Inflammatory macrophage treated with lipopolysaccharide for 1 hour (primary cell): ENCODE data around the gene SCART1.
"Not testable (repeated sequence)": the region's sequence is repeated elsewhere in the genome, so short reads cannot be mapped to it uniquely, and the experiment has no call there.

Experiments used
- DNase-seq, 2 donors: peaks; one replicate each; pipeline ENCODE4 v3.0.0-alpha.2; 2020 to 2022

The SCART1 gene

DNA sequence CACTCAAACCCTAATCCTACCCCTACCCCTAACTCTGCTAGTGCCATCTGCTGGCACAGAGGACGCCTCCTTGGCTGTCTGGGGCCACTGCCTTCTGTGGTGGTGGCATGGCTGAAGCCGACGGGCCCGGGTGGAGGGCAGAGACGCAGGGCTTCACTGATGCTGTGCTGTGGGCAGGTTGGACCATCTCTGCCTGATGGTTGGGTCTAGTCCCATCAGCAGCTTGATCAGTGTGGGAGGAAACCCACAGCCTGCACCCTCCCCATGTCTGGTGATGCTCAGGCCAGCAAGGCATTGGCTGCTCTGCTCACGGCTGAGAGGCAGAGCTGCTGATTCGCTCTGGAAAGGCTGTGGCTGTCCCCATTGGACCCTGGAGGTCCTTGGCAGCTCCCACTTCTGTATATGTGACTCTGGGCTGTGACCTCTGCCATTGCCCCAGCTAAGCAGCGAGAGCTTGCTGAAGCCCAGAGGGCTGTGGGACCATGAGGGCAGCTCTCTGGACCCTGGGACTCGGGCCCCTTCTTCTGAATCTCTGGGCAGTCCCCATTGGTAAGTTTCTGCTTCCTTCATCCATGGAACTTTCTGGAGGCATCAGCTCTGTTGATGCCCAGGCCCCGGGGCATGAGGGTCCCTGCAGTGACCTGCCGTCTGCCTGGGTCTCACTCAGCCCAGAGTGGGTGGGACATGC, at the start of gene SCART1:
SCART1 (plus strand) TSS at position 430 of the 688 bp plus-strand sequence; CDS start at position 483, 53 bp downstream.
- no peak for DNase-seq

DNA sequence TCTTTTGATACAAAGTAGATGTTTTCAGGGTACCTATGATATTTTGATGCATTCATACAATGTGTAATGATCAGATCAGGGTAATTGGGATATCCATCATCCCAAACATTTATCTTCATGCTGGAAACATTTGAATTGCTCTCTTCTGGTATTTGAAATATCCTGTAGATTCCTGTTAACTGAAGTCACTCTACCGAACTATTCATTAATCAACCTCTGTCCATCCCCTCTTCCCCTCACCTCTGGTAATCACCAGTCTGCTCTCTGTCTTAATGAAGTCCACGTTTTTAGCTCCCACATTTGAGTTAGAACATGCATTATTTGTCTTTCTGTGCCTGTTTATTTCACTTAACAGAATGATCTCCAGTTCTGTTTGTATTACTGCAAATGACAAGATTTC, 48.5 kb upstream of the SCART1 start:
- DNase-seq, result no peak

DNA sequence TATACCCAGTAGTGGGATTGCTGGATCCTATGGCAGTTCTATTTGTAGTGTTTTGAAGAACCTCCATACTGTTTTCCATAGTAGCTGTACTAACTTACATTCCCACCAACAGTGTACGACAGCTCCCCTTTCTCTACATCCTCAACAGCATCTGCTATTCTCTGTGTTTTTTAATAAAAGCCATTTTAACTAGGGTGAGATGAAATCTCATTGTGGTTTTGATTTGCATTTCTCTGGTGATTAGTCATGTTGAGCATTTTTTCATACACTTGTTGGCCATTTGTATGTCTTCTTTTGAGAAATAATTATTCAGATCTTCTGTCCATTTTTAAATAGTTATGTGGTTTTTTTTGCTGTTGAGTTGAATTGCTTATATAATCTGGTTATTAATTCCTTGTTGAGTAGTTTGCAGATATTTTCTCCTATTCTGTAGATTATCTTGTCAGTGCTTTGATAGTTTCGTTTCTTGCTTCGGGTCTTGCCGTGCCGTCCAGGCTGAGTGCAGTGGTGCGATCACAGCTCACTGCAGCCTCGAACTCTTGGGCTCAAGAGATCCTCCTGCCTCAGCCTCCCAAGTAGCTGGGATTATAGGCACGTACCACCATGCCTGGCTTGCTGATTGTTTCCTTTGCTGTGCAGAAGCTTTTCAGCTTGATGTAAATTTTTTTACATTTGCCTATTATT, 47.8 kb upstream of the SCART1 start:
- DNase-seq, result no peak

DNA sequence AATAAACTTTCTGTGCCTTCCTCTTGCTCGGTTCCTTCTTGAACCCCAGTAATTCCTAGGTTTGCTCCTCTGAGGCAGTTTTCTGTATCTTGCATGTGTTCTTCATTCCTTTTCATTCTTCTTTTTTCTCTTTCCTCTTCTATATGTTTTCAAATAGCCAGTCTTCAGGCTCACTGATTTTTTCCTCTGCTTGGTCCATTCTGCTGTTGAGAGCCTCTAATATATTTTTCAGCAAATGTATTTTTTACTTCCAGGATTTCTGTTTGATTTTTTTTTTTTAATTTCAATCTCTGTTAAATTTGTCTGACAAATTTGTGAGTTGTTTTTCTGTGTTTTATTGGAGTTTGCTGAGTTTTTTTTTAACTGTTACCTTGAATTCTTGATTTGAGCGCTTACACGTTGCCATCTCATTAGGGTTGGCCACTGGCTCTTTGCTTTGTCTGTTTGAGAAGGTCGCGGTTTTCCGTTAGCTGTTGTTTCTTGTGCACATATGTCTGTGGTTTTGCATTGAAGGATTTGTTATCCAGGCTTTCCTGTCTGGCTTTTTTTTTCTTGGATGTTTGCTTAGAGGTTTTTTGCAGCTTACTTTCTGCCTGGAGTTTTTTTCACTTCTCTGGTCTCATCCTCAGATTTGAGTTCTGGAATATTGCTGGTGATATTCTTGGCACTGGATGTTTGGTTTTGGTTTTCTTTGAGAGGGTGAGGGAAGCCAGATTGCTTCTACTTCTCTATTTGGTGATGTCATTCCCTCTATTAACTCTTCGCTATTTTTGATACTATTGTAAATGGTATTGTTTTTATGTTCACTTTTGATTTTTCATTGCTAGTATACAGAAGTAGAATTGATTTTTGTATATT, 42.0 kb upstream of the SCART1 start:
- DNase-seq, result no peak

DNA sequence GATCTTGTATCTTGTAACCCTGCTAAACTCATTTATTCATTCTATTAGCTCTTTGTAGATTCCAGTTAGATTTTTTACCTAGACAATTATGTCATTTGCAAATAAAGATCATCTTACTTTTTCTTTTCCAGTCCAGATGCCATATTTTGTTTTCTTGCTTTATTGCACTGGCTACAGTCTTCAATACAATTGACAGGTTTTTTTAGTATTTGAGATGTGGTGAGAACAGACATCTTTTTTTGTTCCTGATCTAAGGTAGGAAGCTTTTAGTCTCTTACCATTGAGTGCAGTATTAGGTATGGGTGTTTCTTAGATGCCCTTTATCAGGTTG, 41.4 kb upstream of the SCART1 start:
- DNase-seq, result no peak

DNA sequence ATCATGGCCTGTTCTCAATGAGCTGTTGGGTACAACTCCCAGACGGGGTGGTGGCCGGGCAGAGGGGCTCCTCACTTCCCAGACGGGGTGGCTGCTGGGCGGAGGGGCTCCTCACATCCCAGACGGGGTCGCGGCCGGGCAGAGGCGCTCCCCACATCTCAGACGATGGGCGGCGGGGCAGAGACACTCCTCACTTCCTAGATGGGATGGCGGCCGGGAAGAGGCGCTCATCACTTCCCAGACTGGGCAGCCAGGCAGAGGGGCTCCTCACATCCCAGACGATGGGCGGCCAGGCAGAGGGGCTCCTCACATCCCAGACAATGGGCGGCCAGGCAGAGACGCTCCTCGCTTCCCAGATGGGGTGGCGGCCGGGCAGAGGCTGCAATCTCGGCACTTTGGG, 39.3 kb upstream of the SCART1 start:
- DNase-seq, result not testable (repeated sequence)

DNA sequence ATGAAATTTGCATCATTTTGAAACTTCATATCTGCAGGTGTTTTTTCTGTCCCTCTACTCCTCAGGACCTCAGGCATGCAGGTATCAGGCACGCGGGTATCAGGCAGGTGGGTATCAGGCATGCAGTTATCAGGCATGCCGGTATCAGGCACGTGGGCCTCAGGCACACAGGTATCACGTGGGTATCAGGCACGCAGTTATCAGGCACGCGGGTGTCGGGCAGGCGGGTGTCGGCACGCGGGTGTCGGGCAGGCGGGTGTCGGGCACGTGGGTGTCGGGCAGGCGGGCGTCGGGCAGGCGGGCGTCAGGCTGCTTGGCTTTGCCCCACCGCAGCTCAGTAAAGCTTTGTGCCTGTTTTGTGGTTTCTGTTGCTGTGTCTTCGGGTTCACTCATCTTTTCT, 38.0 kb upstream of the SCART1 start:
- DNase-seq, result no peak

DNA sequence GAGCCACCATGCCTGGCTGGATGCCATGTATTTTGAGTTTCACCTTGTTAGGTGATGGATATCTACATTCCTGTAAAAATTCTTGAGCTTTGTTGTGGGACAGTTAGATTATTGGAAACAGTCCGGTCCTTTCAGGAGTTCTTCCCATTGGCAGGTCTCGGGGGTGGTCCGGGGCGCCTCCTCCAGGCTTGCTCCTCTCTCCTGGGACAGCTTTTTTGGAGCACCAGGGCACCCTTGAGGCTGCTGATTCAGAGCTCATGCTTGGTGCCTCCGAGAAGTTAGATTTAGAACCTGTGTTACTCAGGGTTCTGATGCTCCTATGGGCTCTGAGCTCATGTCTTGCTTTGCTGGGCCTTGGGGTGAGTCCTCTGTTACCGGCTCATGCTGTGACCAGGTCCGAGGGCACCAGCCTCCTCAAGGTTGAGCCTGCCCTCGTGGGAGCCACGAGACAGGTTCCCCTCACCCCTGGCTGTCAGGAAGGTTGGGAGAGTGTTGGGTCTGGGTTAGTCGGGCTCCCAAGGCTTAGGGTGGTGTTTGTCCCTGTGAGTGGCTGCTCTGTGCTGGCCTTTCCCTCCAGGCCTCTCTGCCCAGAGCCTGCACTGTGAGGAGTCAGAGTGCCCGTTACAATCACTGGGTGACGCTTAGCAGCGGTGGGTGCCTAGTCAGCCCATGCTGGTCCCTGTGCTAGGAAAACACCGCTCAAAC, 35.3 kb upstream of the SCART1 start:
- DNase-seq, result no peak

DNA sequence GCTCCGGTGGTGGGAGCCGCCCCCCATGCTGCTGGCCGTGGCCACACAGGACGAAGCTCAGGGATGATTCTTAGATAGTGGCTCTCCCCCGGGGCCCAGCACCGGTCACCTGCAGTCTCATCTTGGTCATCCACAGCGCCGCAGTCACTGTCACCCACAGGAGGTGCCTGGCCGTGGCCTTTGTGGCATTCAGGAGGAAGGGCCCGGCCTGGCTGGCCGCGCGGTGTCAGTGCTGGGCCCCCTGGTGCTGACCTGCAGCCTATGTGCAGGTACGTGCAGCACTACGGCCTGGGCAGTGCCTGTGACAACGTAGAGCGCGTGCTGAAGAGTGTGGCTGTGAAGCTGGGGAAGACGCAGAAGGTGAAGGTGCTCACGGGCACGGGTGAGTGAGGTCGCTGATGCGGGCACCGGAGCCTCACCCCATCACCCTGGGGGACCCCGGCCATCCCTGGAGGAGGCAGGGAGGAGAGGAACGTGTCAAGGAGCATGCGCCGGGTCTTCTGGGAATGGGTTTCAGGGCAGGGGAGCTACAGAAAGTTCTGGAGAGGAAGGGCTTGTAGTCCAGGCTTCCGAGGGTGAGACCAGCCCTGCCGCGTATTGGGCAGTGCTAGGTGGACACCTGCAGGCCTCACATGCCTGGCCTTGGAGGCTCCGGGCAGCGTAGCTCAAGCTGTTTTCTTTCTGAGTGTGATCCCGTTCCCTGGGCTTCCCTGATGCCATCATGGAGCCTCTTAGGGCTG, 34.4 kb upstream of the SCART1 start:
- no peak for DNase-seq

DNA sequence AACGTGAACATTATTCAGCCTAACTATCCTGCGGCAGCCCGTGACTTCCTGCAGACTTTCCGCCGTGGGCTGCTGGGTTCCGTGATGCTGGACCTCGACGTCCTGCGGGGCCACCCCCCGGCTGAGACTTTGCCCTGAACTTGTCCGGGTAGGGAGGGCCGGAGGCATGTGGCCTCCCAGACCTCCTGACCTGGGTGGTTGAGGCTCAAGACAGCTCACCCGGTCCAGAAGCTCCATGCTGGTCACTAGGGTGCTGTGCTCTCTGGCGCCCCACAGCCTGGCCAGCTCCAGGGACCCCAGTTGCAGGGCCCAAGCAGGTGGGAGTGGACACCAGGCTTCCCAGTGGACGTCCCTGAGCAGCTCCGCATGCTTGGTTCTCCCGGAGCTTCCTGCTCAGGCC, 33.7 kb upstream of the SCART1 start:
- DNase-seq, result no peak

DNA sequence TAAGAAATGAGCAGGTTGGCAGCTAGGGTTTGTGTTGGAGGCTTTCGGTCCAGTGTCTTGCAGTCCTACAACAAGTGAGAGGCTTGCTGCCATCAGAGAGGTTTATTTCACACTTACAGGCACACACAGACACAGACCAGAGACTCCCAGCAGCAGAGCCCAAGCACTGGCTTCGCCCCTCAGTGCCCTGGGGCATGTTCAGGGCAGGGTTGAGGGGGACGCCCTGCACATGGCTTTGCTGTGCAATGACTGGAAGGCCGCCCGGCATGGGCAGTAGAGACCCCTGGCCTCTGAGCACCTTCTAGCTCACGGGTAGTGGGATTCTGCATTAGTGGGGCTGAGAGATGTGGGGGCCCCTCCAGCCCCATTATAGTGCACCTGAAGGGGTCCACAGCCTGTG, 33.2 kb upstream of the SCART1 start:
- DNase-seq, result no peak

DNA sequence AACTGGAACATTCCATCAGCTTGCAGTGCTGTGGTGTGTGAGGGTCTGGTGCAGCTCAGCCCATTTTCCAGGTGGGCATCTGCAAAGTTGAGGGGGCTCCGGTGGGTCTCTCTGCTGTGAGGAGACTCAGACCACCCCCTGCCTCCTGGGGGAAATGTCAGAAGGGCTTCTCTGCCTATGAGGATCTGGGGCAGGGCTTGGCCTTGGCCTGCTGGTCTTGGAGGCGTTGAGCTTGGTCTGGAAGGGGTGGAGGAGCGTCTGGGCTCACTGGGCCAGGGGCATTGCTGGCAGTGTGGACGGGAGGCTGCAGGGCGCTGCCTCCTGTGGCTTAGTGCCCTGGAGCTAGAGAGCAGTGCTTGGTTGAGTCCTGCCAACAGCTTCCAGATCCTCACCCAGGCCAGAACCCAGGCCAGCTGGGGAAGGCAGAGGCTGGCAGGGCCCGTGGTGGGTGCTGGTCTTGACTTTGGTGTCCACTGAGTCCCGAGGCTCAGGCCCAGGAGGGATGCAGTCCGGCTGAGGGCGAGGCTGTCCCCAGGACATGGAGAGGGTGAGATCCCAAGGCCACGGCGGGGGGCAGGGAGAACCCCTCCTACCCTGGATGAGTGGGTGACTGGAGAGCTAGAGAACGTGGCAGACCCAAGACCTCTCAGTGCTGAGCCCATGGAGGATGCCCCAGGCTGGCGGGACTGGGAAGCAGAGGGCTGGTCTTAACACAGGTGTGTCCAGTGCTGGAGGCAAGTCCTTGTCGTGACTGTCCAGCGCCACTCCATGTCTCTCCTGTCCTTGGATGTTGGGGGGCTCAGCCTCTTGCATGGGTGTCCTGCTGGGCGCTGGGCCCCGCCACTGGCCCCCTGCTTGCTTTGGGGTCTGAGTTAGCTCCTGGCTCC, 32.2 kb upstream of the SCART1 start:
- DNase-seq, result no peak

DNA sequence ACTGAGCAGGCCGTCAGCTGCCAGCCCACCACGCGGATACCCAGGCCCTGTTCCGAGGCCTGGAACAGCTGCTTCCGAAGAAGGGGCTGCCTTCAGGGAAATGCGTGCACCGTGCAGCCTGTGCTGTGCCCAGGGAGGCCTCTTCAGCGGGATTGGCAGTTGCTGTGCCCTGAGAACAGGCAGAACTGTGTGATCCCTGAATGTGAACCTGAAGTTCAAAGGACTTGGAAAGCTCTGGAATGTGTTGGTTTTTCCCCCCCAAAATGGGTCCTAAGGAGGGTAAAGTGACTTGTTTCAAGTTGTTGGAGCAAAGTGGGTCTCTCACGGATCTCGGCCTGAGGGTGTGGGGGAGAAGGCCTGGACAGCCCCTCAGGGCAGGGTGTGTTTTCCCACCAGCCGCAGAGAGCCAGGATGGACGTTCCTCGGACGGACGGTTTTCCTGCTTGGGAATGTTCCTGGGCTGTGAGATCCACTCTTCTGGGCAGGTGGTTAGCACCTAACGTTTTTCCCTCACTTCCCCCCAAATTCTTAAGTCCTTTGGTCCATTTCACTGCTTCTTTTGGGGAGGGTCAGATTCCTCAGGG, 31.4 kb upstream of the SCART1 start:
- no peak for DNase-seq

DNA sequence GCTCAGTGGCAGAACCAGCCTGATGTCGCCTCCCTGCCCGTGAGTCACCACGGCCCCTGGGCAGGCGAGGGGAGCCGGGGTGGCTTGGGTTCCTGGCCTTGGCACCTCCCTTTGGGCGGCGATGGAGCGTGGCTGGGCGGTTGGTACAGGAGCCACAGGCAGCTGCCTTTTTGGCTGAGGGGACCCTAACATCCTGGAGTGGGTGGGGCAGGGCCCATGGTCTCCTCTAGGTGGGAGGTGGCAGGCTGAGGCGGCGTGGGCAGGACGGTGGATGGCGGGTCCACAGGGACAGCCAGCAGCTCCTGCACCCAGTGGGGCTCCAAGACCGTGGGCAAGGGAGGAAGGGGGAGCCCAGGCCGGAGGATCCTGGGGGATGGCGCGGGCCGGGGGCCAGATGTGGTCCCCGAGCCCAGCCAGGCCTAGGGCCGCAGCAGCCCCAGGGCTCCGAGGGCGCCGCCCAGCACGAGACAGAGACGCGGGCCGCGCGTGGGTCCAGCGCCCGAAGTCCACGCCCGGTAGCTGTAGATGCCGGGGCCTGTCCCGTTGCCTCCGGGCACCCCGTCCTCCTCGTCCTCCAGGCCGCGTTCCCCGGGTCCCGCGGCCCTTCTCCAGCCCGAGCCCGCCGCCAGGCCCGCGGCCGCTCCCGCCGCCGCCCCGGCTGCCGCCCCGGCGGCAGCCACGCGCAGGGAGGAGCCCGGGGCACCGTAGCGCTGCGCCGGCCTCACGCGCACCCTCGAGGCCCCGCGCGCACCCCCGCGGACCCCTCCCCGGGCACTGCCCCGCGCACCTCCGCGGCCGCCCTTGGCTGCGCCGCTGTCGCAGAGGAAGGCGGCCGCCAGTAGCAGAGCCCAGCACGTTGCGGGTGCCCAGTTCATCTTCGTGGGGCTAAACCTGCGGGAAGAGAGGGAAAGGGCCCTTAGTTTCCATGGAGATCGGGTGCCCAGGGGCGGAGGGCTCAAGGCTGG, 30.7 kb upstream of the SCART1 start:
- DNase-seq, result no peak

DNA sequence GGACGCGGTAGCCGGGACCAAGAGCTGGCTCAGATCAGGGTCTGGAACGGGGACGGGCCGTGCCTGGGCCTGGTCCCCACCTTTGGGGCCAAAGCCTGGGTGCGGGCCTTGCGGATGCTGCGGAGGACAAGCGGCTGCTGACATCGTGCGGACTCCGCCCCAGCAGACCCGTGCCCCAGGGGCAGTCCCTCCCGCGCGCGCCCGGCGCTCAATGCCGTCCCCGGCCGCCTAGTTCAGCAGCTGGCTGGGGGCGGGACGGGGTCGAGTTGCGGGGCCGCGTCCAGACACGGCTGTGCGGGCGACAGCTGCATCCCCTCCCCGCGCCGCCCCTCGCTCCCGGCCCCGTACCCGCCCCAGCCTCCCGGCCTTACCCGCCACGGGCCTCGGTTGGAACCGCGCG, 29.6 kb upstream of the SCART1 start:
- DNase-seq, result not testable (repeated sequence)

DNA sequence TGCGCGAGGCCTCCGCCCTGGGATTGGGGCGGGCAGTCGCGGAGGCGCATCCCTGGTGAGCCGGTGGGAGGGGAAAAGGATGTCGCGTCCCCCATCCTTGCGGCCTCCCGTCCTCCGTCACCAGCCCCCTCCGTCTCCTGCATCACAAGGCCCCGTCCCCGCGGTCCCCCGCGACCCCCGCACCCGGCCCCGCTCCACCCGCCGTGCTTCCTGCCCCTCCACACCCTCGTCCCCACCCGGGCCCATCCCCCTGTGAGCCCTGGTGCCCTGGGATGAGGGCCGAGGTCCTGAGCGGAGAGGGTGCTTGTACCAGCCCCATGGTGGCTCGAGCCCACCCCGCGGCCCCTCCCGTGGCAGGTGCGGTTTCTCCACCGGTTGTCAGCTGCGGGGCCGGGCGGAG, 29.1 kb upstream of the SCART1 start, which contains the start of gene SPRN:
SPRN (minus strand) TSS at position 25 of the 400 bp plus-strand sequence. CDS start 944 bp downstream, outside the sequence.
- DNase-seq, result not testable (repeated sequence)

DNA sequence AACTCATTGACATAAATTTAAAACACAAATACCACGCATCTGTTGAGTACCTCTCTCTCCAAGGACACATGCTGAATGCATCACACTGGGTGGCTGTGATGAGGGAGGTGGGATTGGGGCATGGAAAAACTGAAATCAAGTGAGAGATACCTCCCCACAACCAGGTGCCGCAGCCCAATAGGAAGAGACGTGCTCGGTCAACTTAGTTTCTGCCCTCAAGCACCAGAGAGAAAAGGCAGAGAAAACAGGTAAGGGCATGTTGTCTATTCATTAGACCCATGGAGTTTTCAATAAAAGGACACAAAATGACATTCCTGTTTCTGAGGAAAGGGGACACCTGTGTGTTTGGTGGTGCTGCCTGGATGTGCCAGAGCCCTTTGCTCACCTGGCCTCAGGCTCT, 24.2 kb upstream of the SCART1 start:
- not testable (repeated sequence) for DNase-seq

DNA sequence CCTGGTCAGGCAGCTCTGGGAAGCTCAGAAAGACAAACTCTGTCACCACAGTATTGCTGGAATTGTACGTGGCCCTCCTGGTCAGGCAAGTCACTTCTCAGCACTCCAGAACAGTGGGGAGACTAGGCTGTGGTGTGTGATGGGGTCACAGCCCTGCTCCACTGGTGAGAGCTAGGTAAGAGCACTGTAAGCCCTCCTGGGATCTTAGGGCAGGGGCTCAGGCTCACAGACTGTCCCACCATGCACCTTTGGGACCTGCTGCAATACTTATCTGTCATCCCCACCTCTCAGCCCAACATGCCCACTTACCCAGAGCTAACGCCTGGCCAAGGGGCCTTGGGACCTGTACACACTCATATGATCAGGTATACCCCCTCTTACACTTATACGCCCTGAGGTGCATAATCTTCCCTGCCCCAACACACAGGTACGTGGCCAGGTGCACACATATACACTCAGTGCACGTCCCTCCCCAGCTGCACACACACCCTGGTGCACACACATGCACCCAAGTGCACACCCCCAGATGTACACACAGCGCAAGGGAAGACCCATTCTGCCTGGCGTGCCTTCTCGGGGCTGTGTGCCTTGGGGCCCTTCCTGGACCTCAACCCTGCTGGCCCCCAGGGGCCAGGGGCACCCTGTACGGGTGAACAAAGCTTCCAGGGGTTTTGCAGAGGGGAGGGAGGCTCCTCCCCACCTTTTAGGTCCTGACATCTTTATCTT, 21.7 kb upstream of the SCART1 start:
- not testable (repeated sequence) for DNase-seq

DNA sequence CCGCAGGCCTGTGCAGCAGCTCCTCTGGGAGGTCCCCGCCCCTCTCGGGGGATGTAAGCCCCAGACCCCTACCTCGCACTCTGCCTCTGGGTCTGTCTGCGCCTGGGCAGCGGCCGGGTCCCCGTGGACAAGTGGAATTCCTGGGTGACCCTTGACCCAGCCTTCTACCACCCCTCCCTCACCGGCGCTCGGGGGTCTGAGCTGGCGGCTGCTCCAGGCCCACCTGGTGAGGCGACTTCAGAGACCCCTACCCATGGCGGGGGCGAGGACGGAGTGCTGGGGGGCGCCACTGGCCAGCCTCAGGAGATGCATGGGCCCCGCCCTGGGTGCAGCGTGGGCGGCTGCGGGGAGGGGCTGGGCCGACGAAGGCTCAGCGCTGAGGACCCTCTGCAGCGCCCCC, 21.0 kb upstream of the SCART1 start:
- DNase-seq, result not testable (repeated sequence)
